ENCODE results near the gene WDR76.
"Not testable (repeated sequence)": the region's sequence is repeated elsewhere in the genome, so short reads cannot be mapped to it uniquely, and the experiment has no call there.

The WDR76 gene

DNA sequence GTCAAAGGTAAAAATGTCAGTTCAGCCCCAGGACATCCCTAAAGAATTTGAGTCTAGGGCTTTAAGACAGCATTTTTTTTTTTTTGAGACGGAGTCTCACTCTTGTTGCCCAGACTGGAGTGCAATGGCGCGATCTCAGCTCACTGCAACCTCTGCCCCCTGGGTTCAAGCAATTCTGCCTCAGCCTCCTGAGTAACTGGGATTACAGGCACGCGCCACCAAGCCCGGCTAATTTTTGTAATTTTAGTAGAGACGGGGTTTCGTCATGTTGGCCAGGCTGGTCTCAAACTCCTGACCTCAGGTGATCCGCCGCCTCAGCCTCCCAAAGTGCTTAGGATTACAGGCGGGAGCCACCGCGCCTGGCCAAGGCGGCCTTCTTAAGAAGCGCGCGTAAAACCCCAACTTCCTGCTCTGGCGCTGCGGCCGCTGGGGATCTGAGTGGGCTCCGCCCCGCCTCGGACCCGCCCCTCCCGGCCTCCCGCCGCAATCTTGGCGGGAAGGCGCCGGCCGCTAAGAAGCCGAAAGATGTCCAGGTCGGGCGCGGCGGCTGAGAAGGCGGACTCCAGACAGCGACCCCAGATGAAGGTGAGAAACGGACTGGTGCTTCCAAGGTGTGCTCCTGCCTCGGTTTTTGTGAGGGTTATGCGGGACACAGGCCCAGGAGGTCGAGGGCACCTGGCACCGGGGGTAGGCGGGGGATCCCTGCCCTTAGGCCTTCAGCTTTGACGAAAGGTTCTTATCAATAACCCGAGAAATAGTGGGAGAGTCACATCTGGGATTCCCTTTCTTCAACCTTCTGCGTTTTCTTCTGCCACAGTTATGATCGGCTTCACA lies at the start of gene WDR76:
Gene WDR76, plus strand, starts transcription at position 495 of the 834 bp plus-strand sequence. Its CDS starts 31 bp downstream, at position 526.
- peak; percentile 69 for FAIRE-seq
- DNase-seq (ENCODE audit: extremely low spot score, insufficient read length, low read depth), result peak; percentile 71

DNA sequence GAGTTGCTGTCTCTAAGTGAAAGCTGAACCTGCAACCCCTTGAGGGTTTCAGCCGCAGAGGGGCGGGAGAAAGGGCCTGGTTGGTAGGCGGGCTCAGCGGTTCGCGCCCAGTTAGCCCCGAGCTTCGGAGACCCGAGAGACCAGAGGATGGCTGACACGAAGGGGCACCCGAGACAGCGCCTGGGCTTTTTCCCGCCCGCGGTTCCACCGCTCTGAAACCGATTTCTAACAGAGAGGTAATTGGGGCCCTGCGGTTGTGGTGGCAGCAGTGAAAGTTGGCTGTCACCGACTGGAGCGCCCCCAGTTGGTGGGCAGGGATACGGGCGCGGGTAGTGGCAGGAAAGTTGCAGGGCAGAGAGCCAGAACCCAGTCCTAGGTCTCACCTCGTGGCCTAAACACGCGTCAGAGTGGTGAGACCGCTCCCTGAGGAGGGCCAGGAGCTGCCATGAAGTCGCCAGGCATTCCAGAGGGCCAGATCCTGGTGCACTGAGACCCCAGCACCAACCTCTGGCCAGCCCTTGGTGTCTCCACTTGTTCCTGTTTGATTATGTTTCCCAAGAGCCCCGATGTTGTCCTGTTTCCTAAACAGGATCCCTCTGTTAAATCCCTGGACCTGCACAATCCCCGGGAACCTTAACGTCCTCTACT lies 49.4 kb upstream of the WDR76 start:
- no peak for DNase-seq (ENCODE audit: extremely low spot score, insufficient read length, low read depth)
- FAIRE-seq, result peak; percentile 88

DNA sequence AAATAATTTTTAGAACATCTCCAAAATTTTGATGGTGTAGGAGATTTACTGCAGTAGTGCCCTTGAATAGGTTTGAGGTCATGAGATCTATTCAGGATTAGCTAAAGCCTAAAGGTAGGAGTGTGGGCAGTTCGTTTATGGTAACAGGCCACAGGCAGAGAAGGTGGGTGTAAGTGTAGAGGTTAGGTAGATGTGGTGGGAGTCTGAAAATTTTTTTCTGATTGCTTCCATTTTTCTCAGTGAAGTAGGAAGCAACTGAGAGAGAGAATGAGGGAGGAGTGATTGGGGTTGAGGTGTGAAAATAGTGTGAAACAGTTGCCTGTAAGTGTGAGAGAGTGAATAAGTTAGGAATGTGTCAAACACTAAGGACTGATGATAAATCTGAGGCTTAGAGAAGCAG lies 47.8 kb upstream of the WDR76 start:
- DNase-seq (ENCODE audit: extremely low spot score, insufficient read length, low read depth) (no peak), FAIRE-seq (no peak)

- FAIRE-seq (no peak), DNase-seq (ENCODE audit: extremely low spot score, insufficient read length, low read depth) (no peak)
These were observed 37.4 kb upstream of the WDR76 start for GRCh38 chr15:43789409-43789808.

DNA sequence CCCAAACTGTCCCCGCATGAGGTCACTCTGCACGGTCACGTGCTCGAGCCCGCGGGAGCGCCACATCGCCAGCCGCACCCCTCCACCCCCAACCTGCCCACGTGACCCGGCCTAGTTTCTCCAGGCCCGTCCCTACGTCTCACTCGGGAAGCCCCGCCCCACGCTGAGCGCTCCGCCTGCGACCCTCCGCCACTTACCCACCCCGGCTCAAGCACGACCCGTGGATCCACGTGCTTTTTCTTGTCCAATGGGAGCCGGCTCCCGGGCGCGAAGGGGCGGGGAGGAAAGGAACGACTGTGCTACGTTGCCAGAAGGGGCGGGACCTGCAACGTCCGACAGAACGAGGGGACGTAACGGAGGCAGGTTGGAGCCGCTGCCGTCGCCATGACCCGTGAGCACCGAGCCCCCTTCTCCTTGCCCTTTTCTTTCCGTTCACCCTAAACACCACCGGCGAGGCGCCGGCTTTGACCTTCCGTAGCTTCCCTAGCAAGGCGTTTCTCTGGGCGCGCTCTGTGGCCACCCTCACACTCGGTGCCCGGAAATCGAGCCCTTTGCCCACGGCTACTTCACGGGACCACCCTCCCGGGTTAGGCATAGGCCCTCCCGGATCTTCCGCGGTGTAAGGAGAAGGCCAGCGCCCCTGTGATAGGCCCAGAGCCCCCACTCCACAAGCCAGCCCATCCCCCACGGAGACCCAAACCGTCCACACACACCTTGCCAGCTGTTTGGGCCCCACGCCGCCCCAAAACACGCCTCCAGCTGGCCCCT lies 34.6 kb upstream of the WDR76 start, which contains the start of gene SERF2:
Gene SERF2, plus strand, starts transcription at position 328 of the 768 bp plus-strand sequence. Its CDS starts 57 bp downstream, at position 385.
- peak; percentile 97 for FAIRE-seq
- DNase-seq (ENCODE audit: extremely low spot score, insufficient read length, low read depth), result peak; percentile 94

DNA sequence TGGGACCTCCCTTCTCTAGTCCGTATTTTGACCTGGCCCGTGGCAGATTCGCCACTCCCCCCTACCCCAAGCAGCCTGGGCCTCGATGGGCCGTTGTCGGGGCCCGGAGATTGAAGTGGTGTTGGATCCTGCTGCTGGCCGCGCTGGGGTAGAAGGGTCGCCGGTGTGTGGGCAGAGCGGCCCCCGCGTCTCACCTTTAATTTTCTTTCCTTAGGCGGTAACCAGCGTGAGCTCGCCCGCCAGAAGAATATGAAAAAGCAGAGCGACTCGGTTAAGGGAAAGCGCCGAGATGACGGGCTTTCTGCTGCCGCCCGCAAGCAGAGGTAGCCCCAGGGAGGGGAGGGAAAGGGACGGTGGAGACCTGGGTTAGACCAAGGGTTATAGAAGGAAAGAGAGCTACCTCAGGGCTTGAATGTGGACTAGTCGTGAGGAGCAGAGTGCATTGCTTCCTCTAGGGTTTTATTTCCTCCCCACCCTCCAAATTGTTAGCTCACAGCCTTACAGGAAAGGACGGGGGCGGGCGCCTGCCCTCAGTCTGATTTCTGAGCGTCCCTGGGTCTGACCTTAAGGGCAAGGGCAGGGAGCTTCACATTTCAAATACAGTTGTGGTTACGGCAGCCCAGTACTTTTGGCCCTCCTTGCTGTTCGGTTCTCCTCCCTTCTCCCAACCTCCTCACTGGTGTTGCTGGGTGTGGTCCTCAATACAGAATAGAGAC lies 33.9 kb upstream of the WDR76 start:
- DNase-seq (ENCODE audit: extremely low spot score, insufficient read length, low read depth), result no peak
- FAIRE-seq, result no peak

- no peak for DNase-seq (ENCODE audit: extremely low spot score, insufficient read length, low read depth)
- FAIRE-seq, result no peak
These were observed 33.2 kb upstream of the WDR76 start for GRCh38 chr15:43793647-43794046.

GRCh38 chr15:43794269-43795037 lies 32.3 kb upstream of the WDR76 start:
- FAIRE-seq (no peak), DNase-seq (ENCODE audit: extremely low spot score, insufficient read length, low read depth) (no peak)

DNA sequence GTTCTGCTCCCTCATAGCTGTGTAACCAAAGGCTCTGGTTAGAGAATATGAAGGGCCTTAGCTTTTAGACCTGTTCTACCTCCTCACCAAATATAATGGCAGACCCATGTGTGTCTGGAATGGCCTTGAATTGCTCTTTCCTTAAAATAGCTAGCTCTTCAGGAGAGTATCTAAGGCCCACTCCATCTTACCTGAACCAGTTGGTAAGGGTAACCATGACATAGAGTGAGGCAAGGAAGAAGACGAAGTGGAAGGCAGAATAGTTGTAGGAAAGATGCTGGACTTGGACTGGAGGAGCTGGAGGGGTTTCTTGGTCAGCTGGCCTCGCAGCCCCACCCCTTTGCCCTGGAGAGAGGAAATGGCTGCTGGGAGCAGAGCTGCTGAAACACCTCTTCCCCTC lies 31.6 kb upstream of the WDR76 start:
- no peak for DNase-seq (ENCODE audit: extremely low spot score, insufficient read length, low read depth)
- FAIRE-seq, result no peak

GRCh38 chr15:43795997-43796396 lies 30.8 kb upstream of the WDR76 start:
- FAIRE-seq (no peak), DNase-seq (ENCODE audit: extremely low spot score, insufficient read length, low read depth) (no peak)

- no peak for FAIRE-seq
- DNase-seq (ENCODE audit: extremely low spot score, insufficient read length, low read depth), result no peak
These were observed 30.2 kb upstream of the WDR76 start for GRCh38 chr15:43796566-43796965.

GRCh38 chr15:43799209-43799944 lies 27.4 kb upstream of the WDR76 start:
- FAIRE-seq (no peak), DNase-seq (ENCODE audit: extremely low spot score, insufficient read length, low read depth) (no peak)

DNA sequence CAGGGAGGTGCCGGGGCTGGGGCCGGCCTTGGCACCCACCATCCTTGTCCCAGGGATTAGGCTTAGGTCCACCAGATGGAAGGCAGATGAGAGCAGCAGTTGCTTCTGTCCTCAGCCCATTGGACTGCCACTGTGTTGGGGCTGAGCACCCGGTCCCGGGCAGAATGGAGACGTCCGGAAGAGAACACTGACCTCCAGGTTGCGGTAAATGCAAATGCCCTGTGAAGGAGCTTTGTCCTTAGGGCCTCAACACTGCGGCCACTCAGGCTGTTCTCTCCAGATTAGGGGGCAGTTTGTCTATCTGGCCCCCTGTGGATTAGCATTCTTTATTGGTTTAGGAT lies 26.9 kb upstream of the WDR76 start, which contains the start of gene SERINC4:
Gene SERINC4, minus strand, starts transcription at position 276 of the 341 bp plus-strand sequence. Its CDS starts 234 bp downstream, at position 42.
- no peak for DNase-seq (ENCODE audit: extremely low spot score, insufficient read length, low read depth)
- FAIRE-seq, result no peak

- DNase-seq (ENCODE audit: extremely low spot score, insufficient read length, low read depth) (peak; percentile 76), FAIRE-seq (peak; percentile 90)
These were observed 26.3 kb upstream of the WDR76 start, which contains the start of gene HYPK for GRCh38 chr15:43800286-43801141. HYPK (plus strand) TSS chr15:43800599; CDS start chr15:43800623, 24 bp downstream.

GRCh38 chr15:43802676-43803075 lies 24.1 kb upstream of the WDR76 start:
- DNase-seq (ENCODE audit: extremely low spot score, insufficient read length, low read depth); FAIRE-seq: not testable (repeated sequence)

DNA sequence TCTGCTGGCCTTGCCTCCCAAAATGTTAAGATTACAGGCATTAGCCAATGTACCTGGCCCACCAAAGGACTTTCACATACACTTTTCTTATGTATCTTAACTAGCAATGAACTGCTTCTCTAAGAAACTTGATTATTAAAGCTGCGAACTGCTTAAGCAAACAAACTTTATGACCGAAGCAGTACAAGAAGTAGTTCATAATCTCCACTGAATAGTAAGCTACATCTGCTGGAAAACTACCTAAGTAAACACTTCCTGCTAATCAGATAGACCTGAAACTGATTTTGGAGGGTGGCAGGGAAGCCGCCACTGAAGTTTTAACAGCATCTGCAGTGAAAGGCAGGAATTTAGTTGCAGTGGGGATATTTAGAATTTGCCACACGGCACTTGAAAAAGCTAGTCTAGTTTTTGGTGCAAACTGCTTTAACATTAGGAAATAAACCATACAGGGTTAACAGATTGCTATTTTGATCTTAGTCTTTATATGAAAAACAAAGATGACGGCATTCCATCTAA lies 18.3 kb upstream of the WDR76 start:
- FAIRE-seq (no peak), DNase-seq (ENCODE audit: extremely low spot score, insufficient read length, low read depth) (no peak)

DNA sequence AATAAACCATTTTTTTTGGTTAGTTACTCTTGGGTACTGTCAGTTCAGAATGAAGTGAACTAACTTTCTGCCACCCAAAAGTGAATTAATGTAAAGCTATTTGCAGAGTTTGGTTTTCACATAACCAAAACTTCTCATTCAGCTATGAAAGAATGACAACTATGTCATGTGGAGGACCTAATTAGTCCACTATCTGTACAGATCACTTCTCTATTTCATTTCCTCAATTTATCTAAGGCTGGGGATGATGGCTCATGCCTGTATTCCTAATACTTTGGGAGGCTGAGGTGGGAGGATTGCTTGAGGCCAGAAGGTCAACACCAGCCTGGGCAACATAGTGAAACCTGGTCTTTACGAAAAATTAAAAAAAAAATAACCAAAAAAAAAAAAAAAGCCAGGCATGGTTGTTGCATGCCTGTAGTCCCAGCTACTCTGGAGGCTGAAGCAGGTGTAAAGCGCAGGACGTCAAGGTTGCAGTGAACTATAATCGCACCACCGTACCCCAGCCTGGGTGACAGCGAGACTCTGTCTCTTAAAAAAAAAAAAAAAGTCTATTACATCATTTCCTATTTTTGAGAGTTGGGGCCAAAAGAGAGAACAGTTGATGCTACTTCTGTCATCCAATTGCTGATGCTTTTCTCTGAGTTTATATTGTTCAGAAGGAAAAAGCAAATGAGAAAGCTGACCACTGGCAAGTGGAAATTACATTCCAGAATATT lies 17.7 kb upstream of the WDR76 start:
- no peak for DNase-seq (ENCODE audit: extremely low spot score, insufficient read length, low read depth)
- no peak for FAIRE-seq
